T-helper 2 cell (primary cell): Measurements from ENCODE around the gene PTPRD.

Source experiments
- DNase-seq, 5 experiments: peaks; one replicate each; pipeline versions ENCODE4 v3.0.0 to v3.0.0-alpha.2; 2012 to 2022

Gene PTPRD

GRCh38 chr9:8852301-8852864 is 1760.4 kb downstream of the PTPRD start:
- DNase-seq: no peak

- no peak for DNase-seq
Observed at GRCh38 chr9:8850914-8851313, 1761.9 kb downstream of the PTPRD start.

- no peak for DNase-seq
Observed at GRCh38 chr9:8845808-8846207, 1767.0 kb downstream of the PTPRD start.

- DNase-seq: no peak
Observed at GRCh38 chr9:8845376-8845775, 1767.4 kb downstream of the PTPRD start.

GRCh38 chr9:8844549-8844948 is 1768.3 kb downstream of the PTPRD start:
- no peak for DNase-seq

GRCh38 chr9:8842402-8843193 is 1770.2 kb downstream of the PTPRD start:
- no peak for DNase-seq

GRCh38 chr9:8838136-8838535 is 1774.7 kb downstream of the PTPRD start:
- DNase-seq: no peak

- no peak for DNase-seq
Observed at GRCh38 chr9:8835291-8835690, 1777.5 kb downstream of the PTPRD start.

GRCh38 chr9:8832955-8833354 is 1779.8 kb downstream of the PTPRD start:
- no peak for DNase-seq

- no peak for DNase-seq
Observed at GRCh38 chr9:8832386-8832785, 1780.4 kb downstream of the PTPRD start.

- DNase-seq: no peak
Observed at GRCh38 chr9:8831568-8831967, 1781.2 kb downstream of the PTPRD start.

- DNase-seq: no peak
Observed at GRCh38 chr9:8826281-8826680, 1786.5 kb downstream of the PTPRD start.

- DNase-seq: no peak
Observed at GRCh38 chr9:8825585-8826147, 1787.1 kb downstream of the PTPRD start.

- no peak for DNase-seq
Observed at GRCh38 chr9:8823131-8823895, 1789.5 kb downstream of the PTPRD start.

- no peak for DNase-seq
Observed at GRCh38 chr9:8822667-8823025, 1790.2 kb downstream of the PTPRD start.

- peak in 1 of 5 experiments; percentile 24 for DNase-seq
Observed at GRCh38 chr9:8821910-8822666, 1790.7 kb downstream of the PTPRD start.

- no peak for DNase-seq
Observed at GRCh38 chr9:8817335-8817734, 1795.5 kb downstream of the PTPRD start.

GRCh38 chr9:8816361-8816760 is 1796.4 kb downstream of the PTPRD start:
- no peak for DNase-seq

- no peak for DNase-seq
Observed at GRCh38 chr9:8815931-8816330, 1796.9 kb downstream of the PTPRD start.

GRCh38 chr9:8815219-8815618 is 1797.6 kb downstream of the PTPRD start:
- no peak for DNase-seq

GRCh38 chr9:8812888-8813287 is 1799.9 kb downstream of the PTPRD start:
- DNase-seq: no peak

- no peak for DNase-seq
Observed at GRCh38 chr9:8809741-8810140, 1803.1 kb downstream of the PTPRD start.

- no peak for DNase-seq
Observed at GRCh38 chr9:8806150-8806549, 1806.7 kb downstream of the PTPRD start.
